Neural crest cell (in vitro differentiated cells): ENCODE measurements around the gene ZDHHC11. TPM values are rescaled to one million over a fixed set of nuclear protein-coding genes. Genes with fewer than 3 reads are reported as not detected.
"Not testable (repeated sequence)": the region's sequence is repeated elsewhere in the genome, so short reads cannot be mapped to it uniquely, and the experiment has no call there.

Experiments used
- DNase-seq: peaks from one replicate; pipeline ENCODE4 v3.0.0; 2021; ENCODE audit warnings: low read depth, mixed read lengths, low spot score
- H3K27ac Mint-ChIP-seq: one replicate; pipeline ENCODE4 v1.8.0; 2021; ENCODE audit warnings: mild to moderate bottlenecking, mixed read lengths; ENCODE audit not compliant: unreplicated experiment
- H3K27me3 Mint-ChIP-seq: 2 replicates; pipeline ENCODE4 v1.8.0; 2021; ENCODE audit warnings: low read depth, mild to moderate bottlenecking, mixed read lengths
- H3K36me3 Mint-ChIP-seq: 2 replicates; pipeline ENCODE4 v1.8.0; 2021; ENCODE audit warnings: low read depth, mild to moderate bottlenecking, mixed read lengths
- H3K4me1 Mint-ChIP-seq: 2 replicates; pipeline ENCODE4 v1.8.0; 2021; ENCODE audit warnings: mixed read lengths
- H3K4me3 Mint-ChIP-seq: one replicate; pipeline ENCODE4 v1.8.0; 2021; ENCODE audit warnings: mild to moderate bottlenecking, mixed read lengths
- H3K9me3 Mint-ChIP-seq: 2 replicates; pipeline ENCODE4 v1.8.0; 2021; ENCODE audit warnings: mixed read lengths
- CTCF ChIP-seq: fragments of 200-600 bp; sonication (generic); conservative IDR thresholded peaks from 2 replicates; pipeline ENCODE4 v1.5.0; 2021; ENCODE audit warnings: antibody characterized with exemption, mild to moderate bottlenecking
- total RNA-seq: library from RNA; stranded (reverse); gene quantifications from 2 replicates; pipeline ENCODE4 v1.2.1, GENCODE V29; 2021

The ZDHHC11 gene
- total RNA-seq, 1 donor from 2014 or later: 17.2 TPM

- no peak overlapping the region for H3K27ac Mint-ChIP-seq
- H3K4me3 Mint-ChIP-seq: no peak overlapping the region
- no peaks in the 10 kb centered on the region for H3K36me3 Mint-ChIP-seq
- H3K4me1 Mint-ChIP-seq: no peaks in the 10 kb centered on the region
- H3K27me3 Mint-ChIP-seq: no peaks in the 10 kb centered on the region
- no peak for TF ChIP-seq CTCF
- no peak for DNase-seq
- no peaks in the 10 kb centered on the region for H3K9me3 Mint-ChIP-seq
Observed at GRCh38 chr5:777756-778161, 73.0 kb downstream of the ZDHHC11 start.

GRCh38 chr5:776862-777711, 73.7 kb downstream of the ZDHHC11 start:
- no peak for DNase-seq
- H3K4me3 Mint-ChIP-seq: no peak overlapping the region
- no peaks in the 10 kb centered on the region for H3K9me3 Mint-ChIP-seq
- H3K27me3 Mint-ChIP-seq: no peaks in the 10 kb centered on the region
- TF ChIP-seq CTCF: no peak
- no peak overlapping the region for H3K27ac Mint-ChIP-seq
- H3K4me1 Mint-ChIP-seq: no peaks in the 10 kb centered on the region
- no peaks in the 10 kb centered on the region for H3K36me3 Mint-ChIP-seq

- no peak overlapping the region for H3K4me3 Mint-ChIP-seq
- H3K27ac Mint-ChIP-seq: no peak overlapping the region
- H3K36me3 Mint-ChIP-seq: no peaks in the 10 kb centered on the region
- H3K27me3 Mint-ChIP-seq: no peaks in the 10 kb centered on the region
- no peaks in the 10 kb centered on the region for H3K4me1 Mint-ChIP-seq
- DNase-seq: no peak
- H3K9me3 Mint-ChIP-seq: no peaks in the 10 kb centered on the region
- TF ChIP-seq CTCF: no peak
Observed at GRCh38 chr5:775961-776861, 74.6 kb downstream of the ZDHHC11 start.

GRCh38 chr5:775595-775960, 75.2 kb downstream of the ZDHHC11 start:
- not testable (repeated sequence) for DNase-seq, H3K27ac Mint-ChIP-seq, H3K4me3 Mint-ChIP-seq, H3K27me3 Mint-ChIP-seq, H3K9me3 Mint-ChIP-seq, H3K36me3 Mint-ChIP-seq, H3K4me1 Mint-ChIP-seq

GRCh38 chr5:774854-775505, 75.8 kb downstream of the ZDHHC11 start:
- not testable (repeated sequence) for H3K36me3 Mint-ChIP-seq, DNase-seq, H3K4me3 Mint-ChIP-seq, H3K9me3 Mint-ChIP-seq, H3K27me3 Mint-ChIP-seq, H3K27ac Mint-ChIP-seq, H3K4me1 Mint-ChIP-seq

- H3K9me3 Mint-ChIP-seq, DNase-seq, H3K4me1 Mint-ChIP-seq, H3K36me3 Mint-ChIP-seq, H3K27me3 Mint-ChIP-seq, H3K4me3 Mint-ChIP-seq, H3K27ac Mint-ChIP-seq: not testable (repeated sequence)
Observed at GRCh38 chr5:774304-774703, 76.5 kb downstream of the ZDHHC11 start.
